Duodenal mucosa (tissue), 2 donors: ENCODE measurements around the gene TTYH1.
"Not testable (repeated sequence)": the region's sequence is repeated elsewhere in the genome, so short reads cannot be mapped to it uniquely, and the experiment has no call there.

Experiments used
- H3K27ac ChIP-seq: one replicate; pipeline ENCODE4 v1.7.0; 2013; ENCODE audit warnings: low read depth, low read length
- H3K27me3 ChIP-seq, 2 donors: one replicate each; pipeline ENCODE4 v1.7.0; 2013; ENCODE audit warnings: low read length in 2 of 2, control low read depth in 1 of 2; ENCODE audit not compliant: insufficient read depth in 2 of 2, control insufficient read depth in 1 of 2
- H3K36me3 ChIP-seq, 2 donors: one replicate each; pipeline ENCODE4 v1.7.0; 2013; ENCODE audit warnings: low read length in 2 of 2, control low read depth in 1 of 2; ENCODE audit not compliant: insufficient read depth in 2 of 2, control insufficient read depth in 1 of 2
- H3K4me1 ChIP-seq, 2 donors: one replicate each; pipeline ENCODE4 v1.7.0; 2013; ENCODE audit warnings: low read length in 2 of 2, control low read depth in 1 of 2; ENCODE audit not compliant: insufficient read depth in 2 of 2, control insufficient read depth in 1 of 2
- H3K4me3 ChIP-seq, 2 donors: one replicate each; pipeline ENCODE4 v1.7.0; 2013; ENCODE audit warnings: low read length in 2 of 2, low read depth in 1 of 2
- H3K9ac ChIP-seq, 2 donors: one replicate each; pipeline ENCODE4 v1.7.0; 2013; ENCODE audit warnings: low read length in 2 of 2, low read depth in 1 of 2
- H3K9me3 ChIP-seq, 2 donors: one replicate each; pipeline ENCODE4 v1.7.0; 2013; ENCODE audit warnings: low read length in 2 of 2, control low read depth in 1 of 2; ENCODE audit not compliant: control insufficient read depth in 1 of 2

Gene TTYH1

GRCh38 chr19:54465426-54466109, 50.3 kb downstream of the TTYH1 start:
- peaks cover 27 to 28% of the 10 kb centered on the region in 2 donors for H3K4me1 ChIP-seq
- no peak overlapping the region for H3K9ac ChIP-seq
- H3K36me3 ChIP-seq, result peaks cover 0 to 17% of the 10 kb centered on the region in 2 donors

GRCh38 chr19:54466110-54466480, 50.8 kb downstream of the TTYH1 start:
- not testable (repeated sequence) for H3K9ac ChIP-seq, H3K9me3 ChIP-seq, H3K27me3 ChIP-seq, H3K4me3 ChIP-seq
- peaks cover 28 to 30% of the 10 kb centered on the region in 2 donors for H3K4me1 ChIP-seq
- peak overlapping the region; percentile 75 for H3K27ac ChIP-seq
- H3K36me3 ChIP-seq, result peaks cover 0 to 14% of the 10 kb centered on the region in 2 donors

More at GRCh38 chr19:54465426-54466109, 50.3 kb downstream of the TTYH1 start:
- Histone ChIP-seq H3K4me3 (no peak overlapping the region), H3K27me3 (no peaks in the 10 kb centered on the region), H3K9me3 (no peaks in the 10 kb centered on the region), H3K27ac (peak overlapping the region; percentile 75)

- no peaks in the 10 kb centered on the region for H3K9me3 ChIP-seq
- peaks cover 25 to 30% of the 10 kb centered on the region in 2 donors for H3K4me1 ChIP-seq
- H3K27me3 ChIP-seq, result no peaks in the 10 kb centered on the region
- H3K36me3 ChIP-seq, result peaks cover 0 to 3% of the 10 kb centered on the region in 2 donors
- peak overlapping the region; percentile 68 for H3K27ac ChIP-seq
- peak overlapping the region; percentile 4 to 75 for H3K4me3 ChIP-seq
- H3K9ac ChIP-seq, result peak overlapping the region; percentile 12 to 89
These were observed 54.3 kb downstream of the TTYH1 start for GRCh38 chr19:54469496-54469934.

- peak overlapping the region; percentile 12 to 89 for H3K9ac ChIP-seq
These were observed 55.1 kb downstream of the TTYH1 start for GRCh38 chr19:54470276-54470887.

GRCh38 chr19:54470991-54471782, 55.9 kb downstream of the TTYH1 start:
- peak overlapping the region; percentile 68 for H3K27ac ChIP-seq
- H3K4me1 ChIP-seq, result peaks cover 25 to 29% of the 10 kb centered on the region in 2 donors
- H3K36me3 ChIP-seq, result no peaks in the 10 kb centered on the region
- H3K27me3 ChIP-seq, result no peaks in the 10 kb centered on the region
- peak overlapping the region; percentile 12 to 89 for H3K9ac ChIP-seq
- H3K4me3 ChIP-seq, result peak overlapping the region; percentile 68 to 75
- H3K9me3 ChIP-seq, result no peaks in the 10 kb centered on the region

More at GRCh38 chr19:54470276-54470887, 55.1 kb downstream of the TTYH1 start:
- peak overlapping the region; percentile 68 for H3K27ac ChIP-seq
- peaks cover 0 to 3% of the 10 kb centered on the region in 2 donors for H3K36me3 ChIP-seq
- H3K27me3 ChIP-seq, result no peaks in the 10 kb centered on the region
- peak overlapping the region; percentile 68 to 75 for H3K4me3 ChIP-seq
- no peaks in the 10 kb centered on the region for H3K9me3 ChIP-seq
- H3K4me1 ChIP-seq, result peaks cover 25 to 30% of the 10 kb centered on the region in 2 donors

GRCh38 chr19:54473071-54473891, 58.0 kb downstream of the TTYH1 start, which contains the start of gene CDC42EP5:
Gene CDC42EP5 (minus strand): TSS chr19:54473296. CDS start chr19:54465547, 7,749 bp downstream.
- Histone ChIP-seq H3K4me3 (peak within 1 kb of the TSS; percentile 61 to 72), H3K27ac (peak within 1 kb of the TSS; percentile 81), H3K4me1 (peaks cover 24 to 40% of the 10 kb centered on the region in 2 donors), H3K36me3 (no peaks in the 10 kb centered on the region), H3K9ac (peak within 1 kb of the TSS; percentile 63 to 74), H3K27me3 (no peaks in the 10 kb centered on the region), H3K9me3 (no peaks in the 10 kb centered on the region)

- Histone ChIP-seq H3K9me3 (no peaks in the 10 kb centered on the region), H3K4me1 (peaks cover 24 to 40% of the 10 kb centered on the region in 2 donors), H3K4me3 (peak overlapping the region; percentile 61 to 72), H3K9ac (peak overlapping the region; percentile 63 to 74), H3K27ac (peak overlapping the region; percentile 60), H3K27me3 (no peaks in the 10 kb centered on the region), H3K36me3 (no peaks in the 10 kb centered on the region)
These were observed 58.7 kb downstream of the TTYH1 start for GRCh38 chr19:54473892-54474372.

GRCh38 chr19:54475706-54476105, 60.4 kb downstream of the TTYH1 start:
- peaks cover 14 to 24% of the 10 kb centered on the region in 2 donors for H3K4me1 ChIP-seq
- no peak overlapping the region for H3K9ac ChIP-seq
- H3K36me3 ChIP-seq, result no peaks in the 10 kb centered on the region
- H3K27me3 ChIP-seq, result no peaks in the 10 kb centered on the region
- H3K9me3 ChIP-seq, result no peaks in the 10 kb centered on the region
- H3K4me3 ChIP-seq, result no peak overlapping the region
- H3K27ac ChIP-seq, result no peak overlapping the region

GRCh38 chr19:54477650-54478049, 62.4 kb downstream of the TTYH1 start:
- H3K4me1 ChIP-seq, result peaks cover 14 to 22% of the 10 kb centered on the region in 2 donors
- no peak overlapping the region for H3K4me3 ChIP-seq
- H3K9ac ChIP-seq, result no peak overlapping the region
- no peak overlapping the region for H3K27ac ChIP-seq
- H3K9me3 ChIP-seq, result no peaks in the 10 kb centered on the region
- no peaks in the 10 kb centered on the region for H3K36me3 ChIP-seq
- no peaks in the 10 kb centered on the region for H3K27me3 ChIP-seq
